ENCODE data around the gene ZNF652.
"Not testable (repeated sequence)": the region's sequence is repeated elsewhere in the genome, so short reads cannot be mapped to it uniquely, and the experiment has no call there.

Gene ZNF652

GRCh38 chr17:49292901-49293300, 69.1 kb downstream of the ZNF652 start:
- POLR2A ChIA-PET (ENCODE audit: low non-redundant PET): no interaction called here
- H3K27ac ChIP-seq: no peak overlapping the region
- no peak for TF ChIP-seq CTCF (conservative IDR thresholded peaks at IDR 0.05; ENCODE audit: low read depth)
- no peak for DNase-seq (ENCODE audit: low spot score)
- CTCF ChIA-PET: interaction anchor here (0.6 kb wide), 1 partner anchor 61 kb away, joined by 3 read pairs; no protein-coding TSS in a partner anchor

GRCh38 chr17:49291929-49292328, 70.1 kb downstream of the ZNF652 start:
- TF ChIP-seq CTCF (conservative IDR thresholded peaks at IDR 0.05; ENCODE audit: low read depth): no peak
- ChIA-PET POLR2A (ENCODE audit: low non-redundant PET) (no interaction called here), CTCF (interaction anchor here (0.6 to 1.7 kb wide), 5 partner anchors 43 to 587 kb away, joined by 3 to 10 read pairs (median 3); no protein-coding TSS in a partner anchor)
- no peak overlapping the region for H3K27ac ChIP-seq
- DNase-seq (ENCODE audit: low spot score): no peak

- H3K27ac ChIP-seq: no peak overlapping the region
- ChIA-PET POLR2A (ENCODE audit: low non-redundant PET) (no interaction called here), CTCF (interaction anchor here (0.6 to 1.7 kb wide), 15 partner anchors 9 to 1266 kb away, joined by 3 to 10 read pairs (median 3); no protein-coding TSS in a partner anchor)
- TF ChIP-seq CTCF (conservative IDR thresholded peaks at IDR 0.05; ENCODE audit: low read depth): peak; percentile 77
- peak; percentile 31 for DNase-seq (ENCODE audit: low spot score)
Measured at GRCh38 chr17:49290690-49291359, 71.2 kb downstream of the ZNF652 start.

- POLR2A ChIA-PET (ENCODE audit: low non-redundant PET): no interaction called here
Measured at GRCh38 chr17:49288388-49288787, 73.7 kb downstream of the ZNF652 start.

GRCh38 chr17:49287481-49287880, 74.6 kb downstream of the ZNF652 start:
- DNase-seq (ENCODE audit: low spot score): no peak
- H3K27ac ChIP-seq: no peak overlapping the region
- TF ChIP-seq CTCF (conservative IDR thresholded peaks at IDR 0.05; ENCODE audit: low read depth): no peak
- ChIA-PET CTCF (interaction anchor here (0.5 kb wide), 1 partner anchor 101 kb away, joined by 3 read pairs; no protein-coding TSS in a partner anchor), POLR2A (ENCODE audit: low non-redundant PET) (no interaction called here)

More at GRCh38 chr17:49288388-49288787, 73.7 kb downstream of the ZNF652 start:
- TF ChIP-seq CTCF (conservative IDR thresholded peaks at IDR 0.05; ENCODE audit: low read depth): no peak
- no peak for DNase-seq (ENCODE audit: low spot score)
- CTCF ChIA-PET: no interaction called here
- H3K27ac ChIP-seq: no peak overlapping the region

- H3K27ac ChIP-seq; POLR2A ChIA-PET (ENCODE audit: low non-redundant PET); CTCF ChIA-PET; DNase-seq (ENCODE audit: low spot score): not testable (repeated sequence)
Measured at GRCh38 chr17:49286261-49286973, 75.6 kb downstream of the ZNF652 start.

GRCh38 chr17:49285716-49286115, 76.3 kb downstream of the ZNF652 start:
- TF ChIP-seq CTCF (conservative IDR thresholded peaks at IDR 0.05; ENCODE audit: low read depth): no peak
- CTCF ChIA-PET: no interaction called here
- POLR2A ChIA-PET (ENCODE audit: low non-redundant PET): no interaction called here
- no peak for DNase-seq (ENCODE audit: low spot score)
- no peak overlapping the region for H3K27ac ChIP-seq

Measured in RWPE1 (cell line).